Measurements from ENCODE around the gene TBC1D10A.
A peak's percentile ranks its signal among the peaks of the same experiment; 100 is the strongest.

Gene TBC1D10A

GRCh38 chr22:30296324-30296723 is 30.4 kb downstream of the TBC1D10A start:
- Histone ChIP-seq H3K27ac (ENCODE audit: low read length) (no peak overlapping the region), H3K4me3 (ENCODE audit: low read depth in 1 of 2, low read length in 2 of 2) (no peak overlapping the region), H3K9me3 (ENCODE audit: control insufficient read depth in 1 of 2, low read length in 2 of 2) (no peaks in the 10 kb centered on the region), H3K4me1 (ENCODE audit: control insufficient read depth in 1 of 2, insufficient read depth in 2 of 2, low read length in 2 of 2) (peaks cover under 1 to 12% of the 10 kb centered on the region in 2 donors), H3K27me3 (ENCODE audit: low read depth, low read length) (no peaks in the 10 kb centered on the region), H3K36me3 (ENCODE audit: control insufficient read depth in 1 of 2, insufficient read depth in 2 of 2, low read length in 2 of 2) (peaks cover 58 to 74% of the 10 kb centered on the region in 2 donors)

- H3K4me3 ChIP-seq (ENCODE audit: low read depth in 1 of 2, low read length in 2 of 2) = no peak overlapping the region
- H3K4me1 ChIP-seq (ENCODE audit: control insufficient read depth in 1 of 2, insufficient read depth in 2 of 2, low read length in 2 of 2) = peaks cover 4 to 14% of the 10 kb centered on the region in 2 donors
- H3K27ac ChIP-seq (ENCODE audit: low read length) = no peak overlapping the region
- H3K9me3 ChIP-seq (ENCODE audit: control insufficient read depth in 1 of 2, low read length in 2 of 2) = no peaks in the 10 kb centered on the region
- no peaks in the 10 kb centered on the region for H3K27me3 ChIP-seq (ENCODE audit: low read depth, low read length)
- peaks cover 51 to 67% of the 10 kb centered on the region in 2 donors for H3K36me3 ChIP-seq (ENCODE audit: control insufficient read depth in 1 of 2, insufficient read depth in 2 of 2, low read length in 2 of 2)
These were observed 31.2 kb downstream of the TBC1D10A start for GRCh38 chr22:30295576-30295975.

- Histone ChIP-seq H3K27me3 (ENCODE audit: low read depth, low read length) (no peaks in the 10 kb centered on the region), H3K27ac (ENCODE audit: low read length) (no peak overlapping the region), H3K9me3 (ENCODE audit: control insufficient read depth in 1 of 2, low read length in 2 of 2) (no peaks in the 10 kb centered on the region), H3K36me3 (ENCODE audit: control insufficient read depth in 1 of 2, insufficient read depth in 2 of 2, low read length in 2 of 2) (peaks cover 49 to 60% of the 10 kb centered on the region in 2 donors), H3K4me1 (ENCODE audit: control insufficient read depth in 1 of 2, insufficient read depth in 2 of 2, low read length in 2 of 2) (peaks cover 11 to 21% of the 10 kb centered on the region in 2 donors), H3K4me3 (ENCODE audit: low read depth in 1 of 2, low read length in 2 of 2) (no peak overlapping the region)
These were observed 31.9 kb downstream of the TBC1D10A start for GRCh38 chr22:30294830-30295229.

- Histone ChIP-seq H3K27me3 (ENCODE audit: low read depth, low read length) (no peaks in the 10 kb centered on the region), H3K36me3 (ENCODE audit: control insufficient read depth in 1 of 2, insufficient read depth in 2 of 2, low read length in 2 of 2) (peaks cover 46 to 60% of the 10 kb centered on the region in 2 donors), H3K4me3 (ENCODE audit: low read depth in 1 of 2, low read length in 2 of 2) (no peak overlapping the region), H3K27ac (ENCODE audit: low read length) (no peak overlapping the region), H3K4me1 (ENCODE audit: control insufficient read depth in 1 of 2, insufficient read depth in 2 of 2, low read length in 2 of 2) (peaks cover 11 to 22% of the 10 kb centered on the region in 2 donors), H3K9me3 (ENCODE audit: control insufficient read depth in 1 of 2, low read length in 2 of 2) (no peaks in the 10 kb centered on the region)
These were observed 32.7 kb downstream of the TBC1D10A start for GRCh38 chr22:30294066-30294465.

- Histone ChIP-seq H3K27ac (ENCODE audit: low read length) (no peak overlapping the region), H3K4me1 (ENCODE audit: control insufficient read depth in 1 of 2, insufficient read depth in 2 of 2, low read length in 2 of 2) (peaks cover 17 to 26% of the 10 kb centered on the region in 2 donors), H3K27me3 (ENCODE audit: low read depth, low read length) (no peaks in the 10 kb centered on the region), H3K36me3 (ENCODE audit: control insufficient read depth in 1 of 2, insufficient read depth in 2 of 2, low read length in 2 of 2) (peaks cover 41 to 60% of the 10 kb centered on the region in 2 donors), H3K9me3 (ENCODE audit: control insufficient read depth in 1 of 2, low read length in 2 of 2) (no peaks in the 10 kb centered on the region), H3K4me3 (ENCODE audit: low read depth in 1 of 2, low read length in 2 of 2) (no peak overlapping the region)
These were observed 33.7 kb downstream of the TBC1D10A start for GRCh38 chr22:30293026-30293425.

GRCh38 chr22:30292069-30292970 is 34.4 kb downstream of the TBC1D10A start:
- no peak overlapping the region for H3K4me3 ChIP-seq (ENCODE audit: low read depth in 1 of 2, low read length in 2 of 2)
- H3K27me3 ChIP-seq (ENCODE audit: low read depth, low read length) = no peaks in the 10 kb centered on the region
- H3K27ac ChIP-seq (ENCODE audit: low read length) = peak overlapping the region; percentile 77
- H3K36me3 ChIP-seq (ENCODE audit: control insufficient read depth in 1 of 2, insufficient read depth in 2 of 2, low read length in 2 of 2) = peaks cover 36 to 52% of the 10 kb centered on the region in 2 donors
- H3K4me1 ChIP-seq (ENCODE audit: control insufficient read depth in 1 of 2, insufficient read depth in 2 of 2, low read length in 2 of 2) = peaks cover 19 to 30% of the 10 kb centered on the region in 2 donors
- H3K9me3 ChIP-seq (ENCODE audit: control insufficient read depth in 1 of 2, low read length in 2 of 2) = no peaks in the 10 kb centered on the region

- H3K36me3 ChIP-seq (ENCODE audit: control insufficient read depth in 1 of 2, insufficient read depth in 2 of 2, low read length in 2 of 2) = peaks cover 29 to 44% of the 10 kb centered on the region in 2 donors
- H3K9me3 ChIP-seq (ENCODE audit: control insufficient read depth in 1 of 2, low read length in 2 of 2) = no peaks in the 10 kb centered on the region
- peak overlapping the region in 1 of 2 donors; percentile 89 for H3K4me3 ChIP-seq (ENCODE audit: low read depth in 1 of 2, low read length in 2 of 2)
- peaks cover 19 to 30% of the 10 kb centered on the region in 2 donors for H3K4me1 ChIP-seq (ENCODE audit: control insufficient read depth in 1 of 2, insufficient read depth in 2 of 2, low read length in 2 of 2)
- peak overlapping the region; percentile 77 for H3K27ac ChIP-seq (ENCODE audit: low read length)
- H3K27me3 ChIP-seq (ENCODE audit: low read depth, low read length) = no peaks in the 10 kb centered on the region
These were observed 35.5 kb downstream of the TBC1D10A start for GRCh38 chr22:30291058-30291892.

GRCh38 chr22:30290342-30291057 is 36.2 kb downstream of the TBC1D10A start:
- Histone ChIP-seq H3K27me3 (ENCODE audit: low read depth, low read length) (no peaks in the 10 kb centered on the region), H3K9me3 (ENCODE audit: control insufficient read depth in 1 of 2, low read length in 2 of 2) (no peaks in the 10 kb centered on the region), H3K4me3 (ENCODE audit: low read depth in 1 of 2, low read length in 2 of 2) (peak overlapping the region; percentile 33 to 89), H3K27ac (ENCODE audit: low read length) (peak overlapping the region; percentile 77), H3K4me1 (ENCODE audit: control insufficient read depth in 1 of 2, insufficient read depth in 2 of 2, low read length in 2 of 2) (peaks cover 19 to 30% of the 10 kb centered on the region in 2 donors), H3K36me3 (ENCODE audit: control insufficient read depth in 1 of 2, insufficient read depth in 2 of 2, low read length in 2 of 2) (peaks cover 21 to 42% of the 10 kb centered on the region in 2 donors)

- Histone ChIP-seq H3K9me3 (ENCODE audit: control insufficient read depth in 1 of 2, low read length in 2 of 2) (no peaks in the 10 kb centered on the region), H3K36me3 (ENCODE audit: control insufficient read depth in 1 of 2, insufficient read depth in 2 of 2, low read length in 2 of 2) (peaks cover 16 to 42% of the 10 kb centered on the region in 2 donors), H3K27ac (ENCODE audit: low read length) (peak overlapping the region; percentile 77), H3K4me3 (ENCODE audit: low read depth in 1 of 2, low read length in 2 of 2) (peak overlapping the region; percentile 33 to 89), H3K4me1 (ENCODE audit: control insufficient read depth in 1 of 2, insufficient read depth in 2 of 2, low read length in 2 of 2) (peaks cover 19 to 30% of the 10 kb centered on the region in 2 donors), H3K27me3 (ENCODE audit: low read depth, low read length) (no peaks in the 10 kb centered on the region)
These were observed 36.8 kb downstream of the TBC1D10A start for GRCh38 chr22:30289980-30290313.

- H3K27ac ChIP-seq (ENCODE audit: low read length) = peak within 1 kb of the TSS; percentile 77
- peak within 1 kb of the TSS; percentile 83 to 89 for H3K4me3 ChIP-seq (ENCODE audit: low read depth in 1 of 2, low read length in 2 of 2)
- H3K36me3 ChIP-seq (ENCODE audit: control insufficient read depth in 1 of 2, insufficient read depth in 2 of 2, low read length in 2 of 2) = peaks cover 15 to 42% of the 10 kb centered on the region in 2 donors
- H3K9me3 ChIP-seq (ENCODE audit: control insufficient read depth in 1 of 2, low read length in 2 of 2) = no peaks in the 10 kb centered on the region
- H3K27me3 ChIP-seq (ENCODE audit: low read depth, low read length) = no peaks in the 10 kb centered on the region
- peaks cover 19 to 30% of the 10 kb centered on the region in 2 donors for H3K4me1 ChIP-seq (ENCODE audit: control insufficient read depth in 1 of 2, insufficient read depth in 2 of 2, low read length in 2 of 2)
These were observed 37.4 kb downstream of the TBC1D10A start, which contains the start of gene CASTOR1 for GRCh38 chr22:30289141-30289979. TSS of gene CASTOR1 (minus strand) at chr22:30289505. CDS start at chr22:30289497, 8 bp downstream.

Data from muscle layer of duodenum (tissue), 2 donors.